SK-N-SH (cell line): ENCODE measurements around the gene AUH. TPM values are rescaled to one million over a fixed set of nuclear protein-coding genes. Genes with fewer than 3 reads are reported as not detected.

ENCODE experiments used
- CTCF ChIA-PET: fragments of 300-600, 350-600 bp; formaldehyde crosslinking; extraction: SDS; loops from one replicate; lab custom pipeline; 2021; lab: Yijun Ruan, JAX
- POLR2A ChIA-PET: fragments of 350-600 bp; sonication (Branson Sonifier 250); formaldehyde crosslinking; extraction: SDS; loops from one replicate; lab custom pipeline; 2020; ENCODE audit warnings: antibody characterized with exemption, inconsistent platforms; lab: Yijun Ruan, JAX
- DNase-seq: peaks from one replicate; pipeline ENCODE4 v3.0.0; 2012
- H2AFZ ChIP-seq: fragments of 200-600 bp; sonication (generic); 2 replicates; pipeline ENCODE4 v1.8.1; 2016; ENCODE audit warnings: antibody characterized with exemption, mild to moderate bottlenecking, low read depth
- H3F3A ChIP-seq: fragments of 200-600 bp; sonication (generic); replicated peaks from 2 replicates; pipeline ENCODE3; 2016; ENCODE audit warnings: antibody characterized with exemption, mild to moderate bottlenecking; ENCODE audit not compliant: insufficient read depth
- H3K27ac ChIP-seq, 2 experiments: fragments of 200-500 bp in 1 of 2; fragments of 200-600 bp in 1 of 2; sonication (Bioruptor generic) in 1 of 2; sonication (generic), shearing (Covaris generic) in 1 of 2; 2 replicates each; pipeline versions ENCODE4 v1.5.1 to v1.6.1; 2014 to 2016; ENCODE audit warnings: low read depth in 2 of 2, inconsistent platforms in 1 of 2, low read length in 1 of 2, mild to moderate bottlenecking in 1 of 2, mixed read lengths in 1 of 2
- H3K27me3 ChIP-seq: fragments of 200-600 bp; sonication (generic), shearing (Covaris generic); 2 replicates; pipeline ENCODE4 v1.6.1; 2016; ENCODE audit warnings: mixed run types; ENCODE audit not compliant: insufficient read depth
- H3K36me3 ChIP-seq, 2 experiments: fragments of 200-500 bp in 1 of 2; fragments of 200-600 bp in 1 of 2; sonication (Bioruptor generic) in 1 of 2; sonication (generic) in 1 of 2; replicated peaks in 1 of 2; 2 replicates each; pipeline versions ENCODE3 to v1.5.1; 2014 to 2016; ENCODE audit warnings: low read length in 1 of 2, mild to moderate bottlenecking in 1 of 2; ENCODE audit not compliant: insufficient read depth in 2 of 2, control insufficient read depth in 1 of 2
- H3K4me1 ChIP-seq, 2 experiments: fragments of 200-500 bp in 1 of 2; fragments of 200-600 bp in 1 of 2; sonication (Bioruptor generic) in 1 of 2; sonication (generic), shearing (Covaris generic) in 1 of 2; 2 replicates each; pipeline versions ENCODE4 v1.5.1 to v1.6.1; 2014 to 2016; ENCODE audit warnings: low read depth in 1 of 2, low read length in 1 of 2, mixed run types in 1 of 2; ENCODE audit not compliant: insufficient read depth in 2 of 2, control insufficient read depth in 1 of 2
- H3K4me2 ChIP-seq: fragments of 200-600 bp; sonication (generic), shearing (Covaris generic); 2 replicates; pipeline ENCODE4 v1.6.1; 2017; ENCODE audit warnings: mixed run types
- H3K4me3 ChIP-seq, 2 experiments: fragments of 200-500 bp in 1 of 2; fragments of 200-600 bp in 1 of 2; sonication (Bioruptor generic) in 1 of 2; sonication (generic), shearing (Covaris generic) in 1 of 2; 2 replicates each; pipeline versions ENCODE4 v1.5.1 to v1.8.1; 2014 to 2016; ENCODE audit warnings: low read depth in 2 of 2, inconsistent platforms in 1 of 2, low read length in 1 of 2, mild to moderate bottlenecking in 1 of 2, mixed read lengths in 1 of 2, moderate library complexity in 1 of 2
- H3K79me2 ChIP-seq: fragments of 200-600 bp; sonication (generic); 2 replicates; pipeline ENCODE4 v1.8.1; 2017; ENCODE audit warnings: mild to moderate bottlenecking; ENCODE audit not compliant: insufficient read depth
- H3K9ac ChIP-seq: fragments of 200-600 bp; sonication (generic); 2 replicates; pipeline ENCODE4 v1.6.1; 2017; ENCODE audit warnings: mixed run types
- H3K9me2 ChIP-seq: fragments of 200-600 bp; sonication (generic); 2 replicates; pipeline ENCODE4 v1.6.1; 2017; ENCODE audit warnings: mixed run types
- H3K9me3 ChIP-seq: fragments of 200-600 bp; sonication (generic); 2 replicates; pipeline ENCODE4 v1.6.1; 2017; ENCODE audit warnings: mixed run types, mild to moderate bottlenecking, moderate library complexity
- H4K20me1 ChIP-seq: fragments of 200-600 bp; sonication (generic); 2 replicates; pipeline ENCODE4 v1.6.1; 2017; ENCODE audit warnings: mild to moderate bottlenecking, mixed run types; ENCODE audit not compliant: insufficient read depth
- CHD2 ChIP-seq: fragments of 150-350 bp; IDR thresholded peaks from 2 replicates; pipeline ENCODE4 v1.6.1; 2018; ENCODE audit warnings: low read length; ENCODE audit not compliant: partially characterized antibody
- ELF1 ChIP-seq: IDR thresholded peaks from 2 replicates; pipeline ENCODE4 v1.4.0; 2012
- EP300 ChIP-seq, 2 experiments: IDR thresholded peaks; 2 replicates each; pipeline versions ENCODE4 v1.4.0 to v1.6.1; 2012; ENCODE audit warnings: borderline replicate concordance in 1 of 2, low read depth in 1 of 2, low read length in 1 of 2
- FOSL2 ChIP-seq: IDR thresholded peaks from 2 replicates; pipeline ENCODE4 v1.4.0; 2012; ENCODE audit warnings: low read depth, mild to moderate bottlenecking, moderate library complexity, borderline replicate concordance
- FOXM1 ChIP-seq: IDR thresholded peaks from 2 replicates; pipeline ENCODE4 v1.4.0; 2012; ENCODE audit warnings: low read depth, mild to moderate bottlenecking
- GABPA ChIP-seq: IDR thresholded peaks from 2 replicates; pipeline ENCODE4 v1.4.0; 2012; ENCODE audit warnings: low read depth, mild to moderate bottlenecking
- GATA2 ChIP-seq: sonication (generic); formaldehyde crosslinking; IDR thresholded peaks from 2 replicates; pipeline ENCODE4 v1.5.0; 2020; ENCODE audit warnings: mild to moderate bottlenecking, missing genetic modification reagents
- MEF2A ChIP-seq: IDR thresholded peaks from 2 replicates; pipeline ENCODE4 v1.4.0; 2012; ENCODE audit warnings: low read depth, borderline replicate concordance
- MXI1 ChIP-seq: IDR thresholded peaks from 2 replicates; pipeline ENCODE4 v1.6.1; 2012; ENCODE audit warnings: mild to moderate bottlenecking, low read depth, low read length, improper control_type of control experiment
- NFIC ChIP-seq: IDR thresholded peaks from 2 replicates; pipeline ENCODE4 v1.4.0; 2012; ENCODE audit warnings: borderline replicate concordance
- NRF1 ChIP-seq: IDR thresholded peaks from 2 replicates; pipeline ENCODE4 v1.6.1; 2012; ENCODE audit warnings: low read depth, mild to moderate bottlenecking, low read length
- RAD21 ChIP-seq: IDR thresholded peaks from 2 replicates; pipeline ENCODE4 v1.6.1; 2012; ENCODE audit warnings: mild to moderate bottlenecking, low read length
- SIN3A ChIP-seq: IDR thresholded peaks from 2 replicates; pipeline ENCODE4 v1.6.1; 2012; ENCODE audit warnings: low read depth, mild to moderate bottlenecking, low read length, moderate library complexity, borderline replicate concordance
- SMC3 ChIP-seq: IDR thresholded peaks from 2 replicates; pipeline ENCODE4 v1.6.1; 2012; ENCODE audit warnings: low read depth, low read length, improper control_type of control experiment
- TAF1 ChIP-seq: IDR thresholded peaks from 2 replicates; pipeline ENCODE4 v1.6.1; 2012; ENCODE audit warnings: low read depth, mild to moderate bottlenecking, low read length, moderate library complexity, borderline replicate concordance
- TEAD4 ChIP-seq: IDR thresholded peaks from 2 replicates; pipeline ENCODE4 v1.4.0; 2012; ENCODE audit warnings: mild to moderate bottlenecking, borderline replicate concordance; ENCODE audit not compliant: insufficient read depth
- YY1 ChIP-seq: IDR thresholded peaks from 2 replicates; pipeline ENCODE4 v1.4.0; 2012; ENCODE audit warnings: low read depth, mild to moderate bottlenecking
- WGBS: methylation state at CpG from one replicate; pipeline ENCODE4 v1.1.6; 2017; ENCODE audit warnings: low lambda C conversion rate; 5-methylcytosine and 5-hydroxymethylcytosine counted together
- polyA plus RNA-seq, 3 experiments: library from polyadenylated mRNA; depleted of rRNA; stranded (reverse); fragments of >200 nt; gene quantifications; 2 replicates each; pipeline ENCODE4 v1.2.3, GENCODE V29; 2012
- TF ChIP-seq, protein P1 (sequence below): fragments of 200-600 bp; sonication (generic); IDR thresholded peaks from 2 replicates; pipeline ENCODE4 v1.6.1; 2017; ENCODE audit warnings: antibody characterized with exemption, mild to moderate bottlenecking, moderate library complexity
- TF ChIP-seq, protein P2 (sequence below): IDR thresholded peaks from 2 replicates; pipeline ENCODE4; 2012
- TF ChIP-seq, protein P3 (sequence below): IDR thresholded peaks from 2 replicates; pipeline ENCODE4 v1.4.0; 2012; ENCODE audit warnings: low read depth, borderline replicate concordance
- TF ChIP-seq, protein P4 (sequence below): IDR thresholded peaks from 2 replicates; pipeline ENCODE4 v1.4.0; 2012; ENCODE audit warnings: low read depth, borderline replicate concordance

Gene AUH
- polyA plus RNA-seq, 1 of the 3 experiments (the other 2 are of a cell fraction): 7.6 TPM

DNA sequence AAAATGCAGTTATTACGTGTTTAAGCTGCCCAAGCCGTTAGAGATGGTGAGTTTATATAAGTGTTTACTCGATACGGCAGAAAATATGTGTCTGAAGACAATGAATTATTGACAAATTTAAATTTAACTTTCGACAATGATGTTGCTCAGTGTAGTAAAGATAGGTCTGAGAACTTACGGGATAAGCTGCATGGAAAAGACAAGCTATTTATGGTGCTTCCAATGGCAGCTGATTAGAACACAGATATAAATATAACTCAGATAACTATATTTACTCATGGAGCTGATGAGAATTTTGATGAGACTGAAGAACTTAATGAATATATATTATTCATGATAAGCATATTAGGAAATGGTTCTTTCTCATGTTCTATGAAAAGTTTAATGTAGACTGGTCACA lies 139.3 kb downstream of the AUH start (continued):
- TF ChIP-seq, protein P1, sequence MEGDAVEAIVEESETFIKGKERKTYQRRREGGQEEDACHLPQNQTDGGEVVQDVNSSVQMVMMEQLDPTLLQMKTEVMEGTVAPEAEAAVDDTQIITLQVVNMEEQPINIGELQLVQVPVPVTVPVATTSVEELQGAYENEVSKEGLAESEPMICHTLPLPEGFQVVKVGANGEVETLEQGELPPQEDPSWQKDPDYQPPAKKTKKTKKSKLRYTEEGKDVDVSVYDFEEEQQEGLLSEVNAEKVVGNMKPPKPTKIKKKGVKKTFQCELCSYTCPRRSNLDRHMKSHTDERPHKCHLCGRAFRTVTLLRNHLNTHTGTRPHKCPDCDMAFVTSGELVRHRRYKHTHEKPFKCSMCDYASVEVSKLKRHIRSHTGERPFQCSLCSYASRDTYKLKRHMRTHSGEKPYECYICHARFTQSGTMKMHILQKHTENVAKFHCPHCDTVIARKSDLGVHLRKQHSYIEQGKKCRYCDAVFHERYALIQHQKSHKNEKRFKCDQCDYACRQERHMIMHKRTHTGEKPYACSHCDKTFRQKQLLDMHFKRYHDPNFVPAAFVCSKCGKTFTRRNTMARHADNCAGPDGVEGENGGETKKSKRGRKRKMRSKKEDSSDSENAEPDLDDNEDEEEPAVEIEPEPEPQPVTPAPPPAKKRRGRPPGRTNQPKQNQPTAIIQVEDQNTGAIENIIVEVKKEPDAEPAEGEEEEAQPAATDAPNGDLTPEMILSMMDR: no peak
- TF ChIP-seq SMC3 (no peak), MEF2A (no peak)

DNA sequence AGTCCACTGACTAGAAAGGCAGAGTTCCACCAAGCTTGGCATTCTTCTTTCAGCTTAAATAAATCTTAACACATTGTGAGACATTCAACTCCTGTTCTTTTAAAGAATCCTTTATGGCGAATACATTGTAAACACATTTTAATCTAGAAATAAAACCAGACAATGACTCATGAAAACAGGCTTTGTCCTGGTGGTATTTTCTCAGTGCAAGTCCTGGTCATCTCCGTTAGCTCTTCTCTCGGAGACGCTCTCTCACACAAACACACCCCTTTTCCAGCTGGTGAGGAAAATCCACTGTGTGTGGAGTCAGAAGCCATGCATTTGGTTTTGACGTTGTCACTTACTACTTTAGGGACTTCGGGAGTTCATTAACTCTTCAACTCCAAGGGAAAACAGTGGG lies 140.4 kb downstream of the AUH start:
- Histone ChIP-seq H3K4me3 (no peak overlapping the region), H3K79me2 (no peaks in the 10 kb centered on the region), H2AFZ (no peak overlapping the region), H3K4me2 (no peak overlapping the region), H3F3A (no peaks in the 10 kb centered on the region), H3K9ac (no peak overlapping the region), H3K4me1 (no peaks in the 10 kb centered on the region), H3K9me3 (no peaks in the 10 kb centered on the region), H3K27ac (no peak overlapping the region), H3K27me3 (no peaks in the 10 kb centered on the region), H3K36me3 (peaks cover 3 to 10% of the 10 kb centered on the region in 2 experiments), H3K9me2 (no peaks in the 10 kb centered on the region), H4K20me1 (no peaks in the 10 kb centered on the region)
- POLR2A ChIA-PET: no interaction called here
- TF ChIP-seq YY1: no peak
- TF ChIP-seq, protein P1: no peak
- no peak for TF ChIP-seq FOSL2
- TF ChIP-seq TAF1: no peak
- no peak for TF ChIP-seq SMC3
- TF ChIP-seq MXI1: no peak
- no peak for TF ChIP-seq FOXM1
- TF ChIP-seq, protein P2, sequence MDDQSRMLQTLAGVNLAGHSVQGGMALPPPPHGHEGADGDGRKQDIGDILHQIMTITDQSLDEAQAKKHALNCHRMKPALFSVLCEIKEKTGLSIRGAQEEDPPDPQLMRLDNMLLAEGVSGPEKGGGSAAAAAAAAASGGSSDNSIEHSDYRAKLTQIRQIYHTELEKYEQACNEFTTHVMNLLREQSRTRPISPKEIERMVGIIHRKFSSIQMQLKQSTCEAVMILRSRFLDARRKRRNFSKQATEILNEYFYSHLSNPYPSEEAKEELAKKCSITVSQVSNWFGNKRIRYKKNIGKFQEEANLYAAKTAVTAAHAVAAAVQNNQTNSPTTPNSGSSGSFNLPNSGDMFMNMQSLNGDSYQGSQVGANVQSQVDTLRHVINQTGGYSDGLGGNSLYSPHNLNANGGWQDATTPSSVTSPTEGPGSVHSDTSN: no peak
- no peak for TF ChIP-seq GATA2 (CRISPR knock-in tag)
- TF ChIP-seq NFIC: no peak
- no peak for TF ChIP-seq TEAD4
- no peak for TF ChIP-seq GABPA
- TF ChIP-seq EP300 (IDR thresholded peaks at IDR 0.05; ENCODE audit: borderline replicate concordance in 1 of 2, low read depth in 1 of 2, low read length in 1 of 2): no peak
- TF ChIP-seq NRF1: no peak
- TF ChIP-seq RAD21: no peak
- TF ChIP-seq, protein P3, sequence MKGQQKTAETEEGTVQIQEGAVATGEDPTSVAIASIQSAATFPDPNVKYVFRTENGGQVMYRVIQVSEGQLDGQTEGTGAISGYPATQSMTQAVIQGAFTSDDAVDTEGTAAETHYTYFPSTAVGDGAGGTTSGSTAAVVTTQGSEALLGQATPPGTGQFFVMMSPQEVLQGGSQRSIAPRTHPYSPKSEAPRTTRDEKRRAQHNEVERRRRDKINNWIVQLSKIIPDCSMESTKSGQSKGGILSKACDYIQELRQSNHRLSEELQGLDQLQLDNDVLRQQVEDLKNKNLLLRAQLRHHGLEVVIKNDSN: no peak
- TF ChIP-seq, protein P4, sequence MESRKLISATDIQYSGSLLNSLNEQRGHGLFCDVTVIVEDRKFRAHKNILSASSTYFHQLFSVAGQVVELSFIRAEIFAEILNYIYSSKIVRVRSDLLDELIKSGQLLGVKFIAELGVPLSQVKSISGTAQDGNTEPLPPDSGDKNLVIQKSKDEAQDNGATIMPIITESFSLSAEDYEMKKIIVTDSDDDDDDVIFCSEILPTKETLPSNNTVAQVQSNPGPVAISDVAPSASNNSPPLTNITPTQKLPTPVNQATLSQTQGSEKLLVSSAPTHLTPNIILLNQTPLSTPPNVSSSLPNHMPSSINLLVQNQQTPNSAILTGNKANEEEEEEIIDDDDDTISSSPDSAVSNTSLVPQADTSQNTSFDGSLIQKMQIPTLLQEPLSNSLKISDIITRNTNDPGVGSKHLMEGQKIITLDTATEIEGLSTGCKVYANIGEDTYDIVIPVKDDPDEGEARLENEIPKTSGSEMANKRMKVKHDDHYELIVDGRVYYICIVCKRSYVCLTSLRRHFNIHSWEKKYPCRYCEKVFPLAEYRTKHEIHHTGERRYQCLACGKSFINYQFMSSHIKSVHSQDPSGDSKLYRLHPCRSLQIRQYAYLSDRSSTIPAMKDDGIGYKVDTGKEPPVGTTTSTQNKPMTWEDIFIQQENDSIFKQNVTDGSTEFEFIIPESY: no peak
- no peak for TF ChIP-seq ELF1
- TF ChIP-seq SIN3A: no peak
- TF ChIP-seq CHD2: no peak
- CTCF ChIA-PET: no interaction called here
- WGBS: 79% methylated on average over 6 of the region's 6 CpGs
- DNase-seq: no peak
